GM10266 (cell line): ENCODE results near the gene IL21R.

ENCODE experiments used
- DNase-seq: peaks from one replicate; pipeline ENCODE4 v3.0.0; 2012; ENCODE audit errors: extremely low spot score
- TF ChIP-seq, protein P1 (sequence below): IDR thresholded peaks from 2 replicates; pipeline ENCODE4 v1.5.1; 2012; ENCODE audit warnings: mild to moderate bottlenecking, low read depth; ENCODE audit not compliant: control insufficient read depth, insufficient read depth; ENCODE audit errors: missing control alignments

Gene IL21R

DNA sequence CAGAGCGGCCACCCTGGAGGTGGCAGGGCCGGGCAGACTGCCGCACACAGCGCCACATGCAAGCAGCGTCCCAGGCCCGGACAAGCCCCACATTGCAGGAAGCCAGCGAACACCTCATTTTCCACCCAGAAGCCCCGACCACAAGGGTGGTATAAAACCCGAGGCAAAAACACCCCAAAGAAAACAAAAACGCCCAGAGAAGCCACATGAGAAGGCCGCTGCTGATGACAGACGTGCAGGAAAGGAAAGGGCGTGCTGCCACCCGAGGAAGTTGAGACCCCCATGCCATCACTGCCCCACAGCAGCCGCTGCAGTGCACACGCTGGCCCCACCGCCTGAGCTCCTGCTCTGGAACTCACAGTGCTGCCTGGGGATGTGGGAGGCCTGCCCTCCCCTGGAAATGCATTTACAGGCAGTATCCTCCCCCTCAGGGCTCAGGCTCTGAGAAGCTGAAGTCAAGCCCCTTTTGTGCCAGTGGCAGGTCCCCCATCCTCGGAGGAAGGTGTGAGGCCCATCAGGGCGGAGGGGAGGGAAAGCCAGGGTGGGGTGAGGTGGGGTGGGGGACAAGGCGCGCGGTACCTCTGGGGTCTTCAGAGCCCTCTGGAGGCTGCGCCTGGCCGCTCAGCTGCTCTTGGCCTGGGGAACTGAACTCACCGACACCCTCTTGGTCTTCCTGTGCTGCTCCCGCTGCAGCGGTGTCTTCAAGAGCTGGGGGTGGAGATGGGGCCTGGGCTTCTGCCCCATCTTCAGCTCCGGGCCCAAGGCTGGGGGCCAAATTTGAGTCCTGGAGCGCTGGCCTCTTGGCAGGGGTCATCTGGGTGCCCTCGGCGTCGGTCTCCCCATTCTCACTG, 62.0 kb downstream of the IL21R start:
- no peak for DNase-seq
- TF ChIP-seq, protein P1, sequence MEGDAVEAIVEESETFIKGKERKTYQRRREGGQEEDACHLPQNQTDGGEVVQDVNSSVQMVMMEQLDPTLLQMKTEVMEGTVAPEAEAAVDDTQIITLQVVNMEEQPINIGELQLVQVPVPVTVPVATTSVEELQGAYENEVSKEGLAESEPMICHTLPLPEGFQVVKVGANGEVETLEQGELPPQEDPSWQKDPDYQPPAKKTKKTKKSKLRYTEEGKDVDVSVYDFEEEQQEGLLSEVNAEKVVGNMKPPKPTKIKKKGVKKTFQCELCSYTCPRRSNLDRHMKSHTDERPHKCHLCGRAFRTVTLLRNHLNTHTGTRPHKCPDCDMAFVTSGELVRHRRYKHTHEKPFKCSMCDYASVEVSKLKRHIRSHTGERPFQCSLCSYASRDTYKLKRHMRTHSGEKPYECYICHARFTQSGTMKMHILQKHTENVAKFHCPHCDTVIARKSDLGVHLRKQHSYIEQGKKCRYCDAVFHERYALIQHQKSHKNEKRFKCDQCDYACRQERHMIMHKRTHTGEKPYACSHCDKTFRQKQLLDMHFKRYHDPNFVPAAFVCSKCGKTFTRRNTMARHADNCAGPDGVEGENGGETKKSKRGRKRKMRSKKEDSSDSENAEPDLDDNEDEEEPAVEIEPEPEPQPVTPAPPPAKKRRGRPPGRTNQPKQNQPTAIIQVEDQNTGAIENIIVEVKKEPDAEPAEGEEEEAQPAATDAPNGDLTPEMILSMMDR = no peak

DNA sequence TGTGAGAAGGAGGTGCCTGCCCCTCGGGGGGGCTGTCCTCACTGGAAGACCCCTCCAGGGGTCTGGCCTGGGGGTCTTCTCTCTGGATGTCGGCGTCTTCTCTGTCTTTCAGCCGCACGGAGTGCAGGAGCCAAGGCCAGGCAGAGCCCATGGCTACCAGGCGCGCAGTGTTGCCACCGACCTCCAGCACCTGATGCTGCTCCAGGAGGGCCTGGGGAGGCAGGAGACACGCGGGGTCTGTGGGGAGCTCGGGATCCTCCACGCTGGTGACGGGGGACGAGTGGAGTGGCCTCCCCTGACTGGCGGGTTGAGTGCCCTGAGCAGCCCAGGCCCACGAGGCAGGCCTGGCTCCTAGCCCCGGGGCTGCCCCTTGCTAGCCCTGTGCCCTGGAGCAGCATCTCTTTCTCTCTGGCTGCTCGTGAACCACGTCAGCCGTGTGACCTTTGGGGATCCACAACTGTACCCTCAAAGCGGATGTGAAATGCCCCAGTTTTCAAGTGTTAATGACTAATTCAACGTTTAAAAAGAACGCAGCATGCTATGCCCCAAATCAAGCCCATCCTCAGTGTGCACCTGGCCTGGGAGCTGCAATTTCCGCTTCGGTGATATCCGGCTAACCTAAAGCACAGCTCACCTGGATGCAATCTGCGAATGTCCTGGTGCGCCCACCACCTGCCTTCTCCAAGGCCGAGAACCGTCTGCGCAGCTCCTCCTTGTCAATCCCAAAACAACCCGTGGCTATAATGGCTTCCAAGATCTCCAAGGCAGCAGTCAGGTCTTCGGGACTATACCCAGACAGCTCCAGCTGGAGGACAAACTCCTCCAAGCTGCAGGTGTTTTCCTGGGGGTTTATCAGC, 62.9 kb downstream of the IL21R start:
- TF ChIP-seq, protein P1 = no peak

DNA sequence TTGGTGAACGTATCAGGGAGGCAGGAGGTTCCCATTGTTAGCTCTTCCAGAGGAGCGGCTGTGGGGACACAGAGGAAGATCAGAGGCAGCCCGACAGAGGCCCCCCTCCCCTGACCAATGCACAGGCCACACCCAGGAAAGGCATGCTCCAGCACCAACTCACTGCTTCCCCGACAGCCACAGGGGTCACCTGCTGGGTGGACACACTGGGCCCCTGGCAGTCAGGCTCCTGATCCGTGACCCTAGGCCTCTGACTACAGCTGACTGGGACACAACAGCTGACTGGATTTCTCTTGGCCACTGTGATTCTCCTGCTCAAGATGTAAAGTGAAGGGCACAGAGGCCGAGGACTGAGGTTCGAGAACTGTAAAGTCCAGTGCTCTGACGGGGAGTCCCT, 63.5 kb downstream of the IL21R start:
- DNase-seq = no peak
- TF ChIP-seq, protein P1 = no peak

More for the DNA sequence above, 62.9 kb downstream of the IL21R start:
- no peak for DNase-seq

DNA sequence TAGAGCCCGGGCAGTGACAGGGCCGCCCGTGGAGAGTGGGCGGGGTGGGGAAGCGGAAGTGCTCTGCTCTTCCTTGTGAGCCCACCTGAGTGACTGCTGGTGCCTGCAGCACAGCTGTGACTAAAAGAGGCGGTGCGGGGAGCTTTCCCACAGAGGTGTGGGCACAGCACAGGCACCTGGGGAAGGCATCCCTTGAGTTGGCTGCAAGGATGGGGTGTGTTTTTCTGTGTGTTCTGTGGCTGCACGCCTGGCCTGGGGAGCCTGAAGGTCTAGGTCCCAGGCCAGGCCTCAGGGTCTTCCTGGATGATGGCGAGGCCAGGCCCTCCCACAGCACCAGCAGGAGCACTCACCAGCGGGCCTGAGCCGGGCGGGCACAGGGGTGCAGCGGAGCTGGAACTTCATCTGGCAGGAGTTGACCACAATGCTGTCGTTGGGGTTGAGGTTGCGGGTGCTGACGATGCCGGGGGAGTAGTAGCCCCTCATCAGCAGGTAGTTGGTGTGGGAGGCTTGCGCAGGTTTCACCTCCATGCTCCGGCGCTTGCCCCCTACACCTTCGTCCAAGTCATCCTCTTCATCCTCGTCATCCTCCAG, 67.1 kb downstream of the IL21R start:
- DNase-seq = no peak

DNA sequence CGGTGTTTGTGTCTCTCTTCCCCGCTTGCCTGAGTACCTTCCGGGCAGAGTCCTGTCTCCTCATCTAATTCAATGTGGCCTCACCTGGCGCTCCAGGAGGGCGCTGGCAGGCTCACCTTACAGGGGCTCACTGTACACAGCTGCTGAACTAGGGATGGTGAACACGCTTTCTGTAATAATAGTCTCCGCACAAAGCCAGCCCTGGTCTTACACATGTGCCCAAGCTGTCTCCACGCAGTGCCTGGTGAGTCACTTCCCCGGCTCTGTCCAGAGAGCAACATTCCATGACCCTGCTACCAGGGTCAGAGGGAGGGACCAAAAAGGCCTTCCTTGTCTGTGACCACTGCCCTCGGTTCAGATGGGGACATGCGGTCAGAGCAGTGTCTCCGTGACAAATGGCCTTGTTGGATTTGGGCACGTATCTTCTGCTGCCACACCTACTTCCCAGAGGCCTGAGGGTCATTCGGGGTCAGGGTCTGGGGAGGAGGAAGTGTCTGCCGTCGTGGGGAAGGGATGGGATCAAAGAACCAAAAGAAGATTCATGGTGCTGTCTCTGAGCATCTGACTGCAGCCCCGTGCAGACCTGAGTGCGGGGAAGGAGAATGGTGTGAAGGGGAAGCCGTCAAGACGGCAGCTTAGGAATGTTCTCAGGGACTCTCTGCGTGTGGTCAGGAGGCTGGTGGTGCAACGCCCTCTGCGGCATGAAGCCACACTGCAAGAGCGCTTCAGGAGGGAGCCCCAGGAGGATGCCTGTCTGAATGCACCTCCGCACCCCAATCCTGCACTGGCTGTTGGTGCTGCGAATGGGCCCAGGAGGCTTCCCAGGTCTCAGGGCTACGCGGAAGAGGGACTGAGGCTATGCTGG, 68.8 kb downstream of the IL21R start:
- no peak for DNase-seq
- TF ChIP-seq, protein P1 = no peak

More for the DNA sequence above, 67.1 kb downstream of the IL21R start:
- TF ChIP-seq, protein P1 = no peak

DNA sequence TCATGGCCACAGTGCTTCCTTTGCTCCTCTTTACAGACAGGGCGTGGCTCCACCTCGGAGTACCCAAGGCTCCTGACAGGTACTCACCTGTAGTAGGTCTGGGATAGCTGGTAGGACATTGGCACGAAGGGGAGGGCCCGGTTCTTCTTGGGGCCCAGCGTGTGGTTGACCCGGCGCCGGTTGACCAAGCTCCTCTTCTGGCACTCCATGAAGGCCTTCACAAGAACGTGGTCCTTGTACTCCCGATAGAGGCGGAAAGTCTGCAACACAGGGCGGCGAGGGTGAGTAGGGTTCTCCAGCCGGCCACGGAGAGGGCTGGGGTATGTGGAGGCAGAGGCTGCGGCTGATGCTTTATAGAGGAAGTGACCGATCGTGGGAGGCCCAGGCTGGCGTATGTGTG, 69.7 kb downstream of the IL21R start:
- DNase-seq = no peak

More for the DNA sequence above, 69.7 kb downstream of the IL21R start:
- TF ChIP-seq, protein P1 = no peak
